Measurements from ENCODE around the gene PLPPR3. TPM values are rescaled to one million over a fixed set of nuclear protein-coding genes. Genes with fewer than 3 reads are reported as not detected.
"Not testable (repeated sequence)": the region's sequence is repeated elsewhere in the genome, so short reads cannot be mapped to it uniquely, and the experiment has no call there.

Gene PLPPR3
- 99.5 TPM for total RNA-seq

GRCh38 chr19:821825-822503, at the start of gene PLPPR3:
PLPPR3 (minus strand) TSS chr19:821955; CDS start chr19:821559, 396 bp downstream.
- no peak for DNase-seq

- DNase-seq: no peak
These were observed 49.2 kb upstream of the PLPPR3 start for GRCh38 chr19:870963-871401.

GRCh38 chr19:870314-870713, 48.6 kb upstream of the PLPPR3 start:
- no peak for DNase-seq

GRCh38 chr19:869245-870177, 47.8 kb upstream of the PLPPR3 start:
- no peak for DNase-seq

- DNase-seq: no peak
These were observed 46.9 kb upstream of the PLPPR3 start for GRCh38 chr19:868458-869244.

GRCh38 chr19:867855-868457, 46.2 kb upstream of the PLPPR3 start:
- DNase-seq: no peak

- DNase-seq: no peak
These were observed 45.6 kb upstream of the PLPPR3 start for GRCh38 chr19:867301-867793.

GRCh38 chr19:866769-867300, 45.1 kb upstream of the PLPPR3 start:
- DNase-seq: no peak

GRCh38 chr19:863315-863620, 41.5 kb upstream of the PLPPR3 start:
- no peak for DNase-seq

GRCh38 chr19:862581-863314, 41.0 kb upstream of the PLPPR3 start:
- DNase-seq: no peak

GRCh38 chr19:861756-862580, 40.2 kb upstream of the PLPPR3 start:
- DNase-seq: no peak

- no peak for DNase-seq
These were observed 39.5 kb upstream of the PLPPR3 start for GRCh38 chr19:861141-861755.

GRCh38 chr19:858868-859843, 37.4 kb upstream of the PLPPR3 start, which contains the start of gene CFD:
CFD (plus strand) TSS chr19:859664; CDS start chr19:859690, 26 bp downstream.
- DNase-seq: no peak

GRCh38 chr19:858284-858683, 36.5 kb upstream of the PLPPR3 start:
- no peak for DNase-seq

GRCh38 chr19:855566-856120, 33.9 kb upstream of the PLPPR3 start:
- no peak for DNase-seq

- DNase-seq: no peak
These were observed 33.4 kb upstream of the PLPPR3 start for GRCh38 chr19:855142-855541.

GRCh38 chr19:854549-854948, 32.8 kb upstream of the PLPPR3 start:
- no peak for DNase-seq

- DNase-seq: not testable (repeated sequence)
These were observed 32.0 kb upstream of the PLPPR3 start for GRCh38 chr19:853614-854220.
